ENCODE data around the gene IL3RA. TPM values are rescaled to one million over a fixed set of nuclear protein-coding genes. Genes with fewer than 3 reads are reported as not detected.

IL3RA gene
- total RNA-seq, 1 donor from 2014 or later = 0.16 TPM

DNA sequence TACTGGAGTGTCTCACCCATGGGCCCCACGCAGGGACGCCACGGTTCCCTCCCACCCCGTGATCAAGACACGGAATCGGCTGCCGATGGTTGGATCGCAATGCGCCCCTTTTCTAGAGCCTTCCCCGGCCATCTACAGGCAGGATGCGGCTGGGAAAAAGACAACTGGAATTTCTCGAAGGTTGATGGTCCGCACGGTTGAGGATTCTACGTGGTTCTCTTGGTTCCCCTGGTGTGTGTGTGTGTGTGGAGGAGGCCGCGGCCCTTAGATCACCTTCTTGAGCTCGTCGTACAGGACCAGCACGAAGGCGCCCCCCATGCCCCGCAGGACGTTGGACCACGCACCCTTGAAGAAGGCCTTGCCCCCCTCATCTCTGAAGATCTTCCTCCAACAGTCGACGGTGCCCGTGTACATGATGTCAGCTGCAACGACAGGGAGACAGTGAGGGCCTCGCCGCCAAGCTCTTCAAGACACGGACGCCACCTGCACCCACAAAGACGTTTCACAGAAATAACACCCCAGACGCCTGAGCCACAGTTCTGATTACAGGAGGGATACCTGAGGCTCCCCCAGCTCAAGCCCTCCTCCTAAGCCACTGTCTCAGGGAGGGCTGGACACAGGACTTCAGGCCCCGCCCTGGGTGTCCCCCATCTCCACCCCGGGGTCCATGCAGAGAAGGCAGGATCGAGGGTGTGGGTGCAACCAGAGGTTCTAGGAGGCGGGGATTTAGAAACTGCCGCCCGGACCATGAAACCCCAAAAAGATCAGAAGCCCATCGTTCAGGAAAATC is 49.9 kb downstream of the IL3RA start:
- peaks cover 51% of the 10 kb centered on the region for H3K36me3 Mint-ChIP-seq
- DNase-seq (ENCODE audit: low spot score in 2 of 2, unreplicated experiment in 2 of 2) = peak in 1 of 2 experiments; percentile 35
- no peak overlapping the region for H3K4me3 Mint-ChIP-seq

DNA sequence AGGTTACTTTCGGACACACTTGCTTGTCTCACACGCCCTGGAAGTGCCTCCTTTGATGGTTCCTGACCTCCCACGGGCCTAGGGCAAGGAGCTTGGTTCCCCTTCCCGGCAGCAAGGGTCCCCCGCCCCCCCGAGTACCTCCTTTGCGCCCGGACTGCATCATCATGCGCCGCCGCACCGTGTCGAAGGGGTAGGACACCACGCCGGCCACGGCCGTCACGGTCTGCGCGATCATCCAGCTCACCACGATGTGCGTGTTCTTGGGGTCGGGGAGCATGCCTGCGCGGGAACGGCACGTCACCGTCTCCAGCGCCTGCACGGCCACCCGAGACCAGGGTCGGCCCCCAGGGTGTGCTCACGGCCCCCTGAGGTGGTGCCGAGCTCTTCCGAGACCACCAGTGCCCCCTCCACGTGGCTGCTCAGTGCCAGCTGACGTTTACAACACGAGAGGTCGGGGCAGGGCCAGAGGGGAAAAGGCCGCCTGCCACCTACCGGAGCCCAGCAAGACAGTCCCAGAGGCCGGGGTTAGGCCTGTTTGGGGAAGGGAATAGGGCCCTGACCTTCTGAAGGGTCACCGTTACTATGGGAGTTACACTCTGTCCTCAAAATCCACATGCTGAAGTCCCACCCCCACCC is 50.7 kb downstream of the IL3RA start:
- TF ChIP-seq, protein P1, sequence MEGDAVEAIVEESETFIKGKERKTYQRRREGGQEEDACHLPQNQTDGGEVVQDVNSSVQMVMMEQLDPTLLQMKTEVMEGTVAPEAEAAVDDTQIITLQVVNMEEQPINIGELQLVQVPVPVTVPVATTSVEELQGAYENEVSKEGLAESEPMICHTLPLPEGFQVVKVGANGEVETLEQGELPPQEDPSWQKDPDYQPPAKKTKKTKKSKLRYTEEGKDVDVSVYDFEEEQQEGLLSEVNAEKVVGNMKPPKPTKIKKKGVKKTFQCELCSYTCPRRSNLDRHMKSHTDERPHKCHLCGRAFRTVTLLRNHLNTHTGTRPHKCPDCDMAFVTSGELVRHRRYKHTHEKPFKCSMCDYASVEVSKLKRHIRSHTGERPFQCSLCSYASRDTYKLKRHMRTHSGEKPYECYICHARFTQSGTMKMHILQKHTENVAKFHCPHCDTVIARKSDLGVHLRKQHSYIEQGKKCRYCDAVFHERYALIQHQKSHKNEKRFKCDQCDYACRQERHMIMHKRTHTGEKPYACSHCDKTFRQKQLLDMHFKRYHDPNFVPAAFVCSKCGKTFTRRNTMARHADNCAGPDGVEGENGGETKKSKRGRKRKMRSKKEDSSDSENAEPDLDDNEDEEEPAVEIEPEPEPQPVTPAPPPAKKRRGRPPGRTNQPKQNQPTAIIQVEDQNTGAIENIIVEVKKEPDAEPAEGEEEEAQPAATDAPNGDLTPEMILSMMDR (IDR thresholded peaks at IDR 0.05; ENCODE audit: unreplicated experiment) = no peak
- Mint-ChIP-seq H3K36me3 (peaks cover 51% of the 10 kb centered on the region), H3K9me3 (no peaks in the 10 kb centered on the region), H3K4me1 (peaks cover 17% of the 10 kb centered on the region), H3K27ac (no peak overlapping the region), H3K4me3 (no peak overlapping the region), H3K27me3 (ENCODE audit: low read depth) (no peaks in the 10 kb centered on the region)
- peak in 1 of 2 experiments; percentile 27 for DNase-seq (ENCODE audit: low spot score in 2 of 2, unreplicated experiment in 2 of 2)

More for the DNA sequence above, 49.9 kb downstream of the IL3RA start:
- no peaks in the 10 kb centered on the region for H3K27me3 Mint-ChIP-seq (ENCODE audit: low read depth)
- H3K4me1 Mint-ChIP-seq = peaks cover 17% of the 10 kb centered on the region
- no peaks in the 10 kb centered on the region for H3K9me3 Mint-ChIP-seq
- no peak overlapping the region for H3K27ac Mint-ChIP-seq
- TF ChIP-seq, protein P1 (IDR thresholded peaks at IDR 0.05; ENCODE audit: unreplicated experiment) = no peak

DNA sequence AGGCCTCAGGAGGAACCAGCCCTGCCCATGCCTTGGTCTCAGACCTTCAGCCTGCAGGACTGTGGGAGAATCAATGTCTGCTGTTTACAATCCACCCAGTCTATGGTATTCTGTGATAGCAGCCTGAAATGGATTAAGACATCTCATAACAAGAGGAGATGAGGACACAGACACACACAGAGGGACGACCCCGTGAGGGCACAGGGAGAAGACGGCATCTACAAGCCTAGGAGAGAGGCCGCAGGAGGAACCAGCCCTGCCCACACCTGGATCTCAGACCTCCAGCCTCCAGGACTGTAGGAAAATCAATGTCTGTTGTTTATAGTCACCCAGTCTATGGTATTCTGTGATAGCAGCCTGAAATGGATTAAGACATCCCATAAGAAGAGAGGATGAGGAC is 52.1 kb downstream of the IL3RA start:
- peak overlapping the region; percentile 43 for H3K4me3 Mint-ChIP-seq
- no peak overlapping the region for H3K27ac Mint-ChIP-seq
- H3K9me3 Mint-ChIP-seq = no peaks in the 10 kb centered on the region
- TF ChIP-seq, protein P1 (IDR thresholded peaks at IDR 0.05; ENCODE audit: unreplicated experiment) = no peak
- no peaks in the 10 kb centered on the region for H3K27me3 Mint-ChIP-seq (ENCODE audit: low read depth)
- DNase-seq (ENCODE audit: low spot score in 2 of 2, unreplicated experiment in 2 of 2) = no peak
- peaks cover 23% of the 10 kb centered on the region for H3K4me1 Mint-ChIP-seq
- peaks cover 47% of the 10 kb centered on the region for H3K36me3 Mint-ChIP-seq

DNA sequence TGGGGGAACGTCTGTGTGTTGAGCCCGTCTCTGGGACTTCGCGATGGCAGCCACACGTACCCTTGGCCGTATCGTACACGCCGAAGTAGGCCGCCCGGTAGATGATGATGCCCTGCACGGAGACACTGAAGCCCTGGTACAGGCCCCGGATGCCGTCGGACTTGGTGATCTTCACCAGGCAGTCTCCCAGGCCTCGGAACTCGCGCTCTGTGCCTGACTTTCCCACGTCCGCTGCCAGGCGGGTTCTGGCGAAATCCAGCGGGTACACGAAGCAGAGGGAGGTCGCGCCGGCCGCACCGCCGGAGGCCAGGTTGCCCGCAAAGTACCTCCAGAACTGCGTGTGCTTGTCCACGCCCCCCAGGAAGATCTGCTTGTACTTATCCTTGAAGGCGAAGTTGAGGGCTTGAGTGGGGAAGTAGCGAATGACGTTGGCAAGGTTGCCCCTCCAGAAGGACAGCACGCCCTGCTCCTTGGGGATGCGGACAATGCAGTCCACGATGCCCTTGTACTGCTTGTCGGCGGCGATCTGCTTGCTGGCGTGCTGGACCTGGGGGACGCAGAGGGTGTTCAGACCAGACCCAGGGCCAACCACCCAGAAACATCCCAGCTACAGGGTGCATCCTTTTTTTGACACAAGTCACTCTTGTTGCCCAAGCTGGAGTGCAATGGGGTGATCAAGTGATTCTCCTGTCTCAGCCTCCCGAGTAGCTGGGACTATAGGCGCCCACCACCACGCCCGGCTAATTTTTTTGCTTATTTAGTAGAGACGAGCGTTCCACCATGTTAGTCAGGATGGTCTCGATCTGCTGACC is 52.8 kb downstream of the IL3RA start:
- TF ChIP-seq, protein P1 (IDR thresholded peaks at IDR 0.05; ENCODE audit: unreplicated experiment) = no peak
- peak overlapping the region; percentile 43 for H3K4me3 Mint-ChIP-seq
- no peaks in the 10 kb centered on the region for H3K9me3 Mint-ChIP-seq
- no peak overlapping the region for H3K27ac Mint-ChIP-seq
- no peaks in the 10 kb centered on the region for H3K27me3 Mint-ChIP-seq (ENCODE audit: low read depth)
- peaks cover 42% of the 10 kb centered on the region for H3K36me3 Mint-ChIP-seq
- DNase-seq (ENCODE audit: low spot score in 2 of 2, unreplicated experiment in 2 of 2) = peak in 1 of 2 experiments; percentile 34
- H3K4me1 Mint-ChIP-seq = peaks cover 26% of the 10 kb centered on the region

DNA sequence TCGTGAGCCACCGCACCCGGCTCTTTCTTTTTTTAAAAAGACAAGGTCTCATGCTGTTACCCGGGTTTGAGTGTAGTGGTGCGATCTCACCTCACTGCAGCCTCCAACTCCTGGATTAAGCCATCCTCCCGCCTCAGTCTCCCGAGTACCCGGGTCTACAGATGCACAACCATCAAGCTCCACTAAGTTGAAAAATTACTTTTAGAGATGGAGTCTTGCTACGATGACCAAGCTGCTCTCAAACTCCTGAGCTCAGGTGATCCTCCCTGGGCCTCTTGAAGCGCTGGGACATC is 53.4 kb downstream of the IL3RA start:
- Mint-ChIP-seq H3K9me3 (no peaks in the 10 kb centered on the region), H3K27me3 (ENCODE audit: low read depth) (no peaks in the 10 kb centered on the region), H3K27ac (no peak overlapping the region), H3K4me3 (peak overlapping the region; percentile 93), H3K36me3 (peaks cover 38% of the 10 kb centered on the region), H3K4me1 (peaks cover 30% of the 10 kb centered on the region)
- DNase-seq (ENCODE audit: low spot score in 2 of 2, unreplicated experiment in 2 of 2) = peak in 1 of 2 experiments; percentile 32
- TF ChIP-seq, protein P1 (IDR thresholded peaks at IDR 0.05; ENCODE audit: unreplicated experiment) = no peak

Data from mesothelial cell of epicardium (in vitro differentiated cells).